K562 (cell line): ENCODE measurements around the gene PROK2. TPM values are rescaled to one million over a fixed set of nuclear protein-coding genes. Genes with fewer than 3 reads are reported as not detected.

Source experiments
- CCAR2 ChIP-seq: fragments of 200-400 bp; formaldehyde crosslinking; IDR thresholded peaks from 2 replicates; pipeline ENCODE4 v1.6.1; 2017; ENCODE audit warnings: mild to moderate bottlenecking, low read depth, low read length
- IFI16 ChIP-seq: fragments of 250-450 bp; sonication (Bioruptor Pico); IDR thresholded peaks from 2 replicates; pipeline ENCODE4 v2.1.2; 2022; ENCODE audit warnings: mild to moderate bottlenecking, inconsistent platforms
- JUND ChIP-seq, 2 experiments: IDR thresholded peaks; 2 replicates in 1 of 2; 3 replicates in 1 of 2; pipeline ENCODE4 v1.6.1; 2011; ENCODE audit warnings: borderline replicate concordance in 2 of 2, low read depth in 2 of 2, low read length in 2 of 2, improper control_type of control experiment in 1 of 2, missing biosample characterization in 1 of 2, missing genetic modification characterization in 1 of 2, missing genetic modification reagents in 1 of 2
- POLR2G ChIP-seq: fragments of 200-400 bp; formaldehyde crosslinking; IDR thresholded peaks from 2 replicates; pipeline ENCODE4 v1.6.1; 2017; ENCODE audit warnings: low read depth, mild to moderate bottlenecking, antibody characterized with exemption, low read length, moderate library complexity
- SPI1 ChIP-seq: IDR thresholded peaks from 2 replicates; pipeline ENCODE4 v1.6.1; 2011; ENCODE audit warnings: low read depth, low read length, control low read depth, borderline replicate concordance
- TAL1 ChIP-seq: fragments of 450-650 bp; IDR thresholded peaks from 2 replicates; pipeline ENCODE4 v1.6.1; 2016; ENCODE audit warnings: mild to moderate bottlenecking
- TCF3 ChIP-seq: sonication (generic); formaldehyde crosslinking; IDR thresholded peaks from 2 replicates; pipeline ENCODE4 v1.4.0; 2020; ENCODE audit warnings: mild to moderate bottlenecking, missing genetic modification reagents
- ZC3H4 ChIP-seq: sonication (generic); formaldehyde crosslinking; IDR thresholded peaks from 2 replicates; pipeline ENCODE4 v1.9.0; 2021; ENCODE audit warnings: missing genetic modification reagents, borderline replicate concordance
- ZKSCAN8 ChIP-seq: fragments of 200-800 bp; sonication (Bioruptor generic); IDR thresholded peaks from 2 replicates; pipeline ENCODE4 v1.6.1; 2016; ENCODE audit warnings: missing genetic modification characterization, missing compliant biosample characterization
- ZNF140 ChIP-seq: fragments of 250-450 bp; sonication (Bioruptor Pico); IDR thresholded peaks from 2 replicates; pipeline ENCODE4 v1.8.0; 2021; ENCODE audit warnings: moderate library complexity, mild to moderate bottlenecking, inconsistent platforms
- ZNF589 ChIP-seq: fragments of 200-800 bp; sonication (Bioruptor generic); IDR thresholded peaks from 2 replicates; pipeline ENCODE4 v1.6.1; 2016; ENCODE audit warnings: low read depth, missing genetic modification characterization, missing compliant biosample characterization
- ZNF717 ChIP-seq: fragments of 250-450 bp; sonication (Bioruptor Pico); IDR thresholded peaks from 2 replicates; pipeline ENCODE4 v1.5.0; 2021
- polyA plus RNA-seq, 8 experiments: library from polyadenylated mRNA; depleted of rRNA in 4 of 8; stranded (reverse) in 5 of 8; unstranded in 3 of 8; fragments of >200 nt; fragmentation: Nextera tagmentation in 2 of 8; fragmentation: Illumina TruSeq in 1 of 8; extraction: Ambion mirVana in 2 of 8; extraction: Trizol in 1 of 8; gene quantifications; 2 replicates each; pipeline versions ENCODE4 v1.2.1 to v1.2.3, GENCODE V29; 2011 to 2014; ENCODE audit warnings: inconsistent platforms in 1 of 8, missing spikeins in 1 of 8
- total RNA-seq, 7 experiments: library from RNA; depleted of rRNA in 6 of 7; stranded (reverse); fragments of >200 nt in 6 of 7; fragmentation: Illumina TruSeq in 2 of 7; extraction: Trizol in 2 of 7; gene quantifications; 2 replicates each; pipeline versions ENCODE4 v1.2.1 to v1.2.3, GENCODE V29; 2011 to 2021; ENCODE audit warnings: low replicate concordance in 1 of 7
- TF ChIP-seq, protein P1 (sequence below): fragments of 150-350 bp; conservative IDR thresholded peaks from 2 replicates; pipeline ENCODE4 v1.6.1; 2014; ENCODE audit warnings: low read length
- TF ChIP-seq, protein P2 (sequence below), 2 experiments: IDR thresholded peaks in 1 of 2; conservative IDR thresholded peaks in 1 of 2; 2 replicates each; pipeline ENCODE4 v1.6.1; 2016; ENCODE audit warnings: low read depth in 2 of 2, mild to moderate bottlenecking in 1 of 2, missing compliant biosample characterization in 1 of 2, missing genetic modification characterization in 1 of 2, moderate library complexity in 1 of 2

Gene PROK2
- total and polyA plus RNA-seq, 9 of the 15 experiments (the other 6 are each of a cell fraction or from before 2014, with no cell fraction given): 0.07 to 0.13 TPM; not detected in 7

DNA sequence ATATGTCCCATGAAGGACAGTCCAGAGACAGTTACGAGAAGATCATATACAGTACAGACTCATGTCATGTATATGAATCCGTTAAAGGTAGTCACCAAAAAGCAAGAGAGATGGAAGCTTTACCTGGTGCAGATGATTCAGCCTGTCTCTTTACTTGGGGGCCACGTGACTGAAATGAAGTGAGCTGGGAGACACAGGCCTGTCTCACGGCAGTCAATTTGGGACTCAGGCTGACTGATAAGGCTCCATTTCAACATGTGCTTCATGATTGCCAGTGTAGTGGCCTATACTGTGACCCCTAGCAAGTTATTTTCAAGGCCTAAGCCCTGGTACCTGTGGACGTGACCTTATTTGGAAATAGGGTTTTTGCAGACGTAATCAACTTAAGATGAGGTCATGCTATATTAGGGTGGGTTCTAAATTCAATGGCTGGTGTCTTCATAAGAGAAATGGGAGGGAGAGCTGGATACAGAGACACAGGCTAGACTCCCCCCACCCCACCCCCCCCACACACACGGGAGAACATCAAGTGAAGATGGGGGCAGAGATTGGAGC is 3.0 kb upstream of the PROK2 start (continued):
- TF ChIP-seq IFI16 (no peak), JUND (IDR thresholded peaks at IDR 0.05; ENCODE audit: borderline replicate concordance, low read depth, low read length) (peak; percentile 10; the same call in 1 of the 2 replicates), JUND (tag; IDR thresholded peaks at IDR 0.05; ENCODE audit: borderline replicate concordance, low read depth, low read length) (peak; percentile 34; the same call in 1 of the 3 replicates), ZNF589 (CRISPR knock-in tag) (no peak), TCF3 (CRISPR knock-in tag) (peak; percentile 54), POLR2G (no peak), TAL1 (no peak), SPI1 (no peak), ZNF140 (CRISPR knock-in tag) (no peak), CCAR2 (no peak), ZKSCAN8 (CRISPR knock-in tag) (no peak), ZNF717 (CRISPR knock-in tag) (no peak), ZC3H4 (CRISPR knock-in tag) (no peak)
- TF ChIP-seq, protein P1, sequence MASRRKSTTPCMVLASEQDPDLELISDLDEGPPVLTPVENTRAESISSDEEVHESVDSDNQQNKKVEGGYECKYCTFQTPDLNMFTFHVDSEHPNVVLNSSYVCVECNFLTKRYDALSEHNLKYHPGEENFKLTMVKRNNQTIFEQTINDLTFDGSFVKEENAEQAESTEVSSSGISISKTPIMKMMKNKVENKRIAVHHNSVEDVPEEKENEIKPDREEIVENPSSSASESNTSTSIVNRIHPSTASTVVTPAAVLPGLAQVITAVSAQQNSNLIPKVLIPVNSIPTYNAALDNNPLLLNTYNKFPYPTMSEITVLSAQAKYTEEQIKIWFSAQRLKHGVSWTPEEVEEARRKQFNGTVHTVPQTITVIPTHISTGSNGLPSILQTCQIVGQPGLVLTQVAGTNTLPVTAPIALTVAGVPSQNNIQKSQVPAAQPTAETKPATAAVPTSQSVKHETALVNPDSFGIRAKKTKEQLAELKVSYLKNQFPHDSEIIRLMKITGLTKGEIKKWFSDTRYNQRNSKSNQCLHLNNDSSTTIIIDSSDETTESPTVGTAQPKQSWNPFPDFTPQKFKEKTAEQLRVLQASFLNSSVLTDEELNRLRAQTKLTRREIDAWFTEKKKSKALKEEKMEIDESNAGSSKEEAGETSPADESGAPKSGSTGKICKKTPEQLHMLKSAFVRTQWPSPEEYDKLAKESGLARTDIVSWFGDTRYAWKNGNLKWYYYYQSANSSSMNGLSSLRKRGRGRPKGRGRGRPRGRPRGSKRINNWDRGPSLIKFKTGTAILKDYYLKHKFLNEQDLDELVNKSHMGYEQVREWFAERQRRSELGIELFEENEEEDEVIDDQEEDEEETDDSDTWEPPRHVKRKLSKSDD: no peak
- TF ChIP-seq, protein P2, sequence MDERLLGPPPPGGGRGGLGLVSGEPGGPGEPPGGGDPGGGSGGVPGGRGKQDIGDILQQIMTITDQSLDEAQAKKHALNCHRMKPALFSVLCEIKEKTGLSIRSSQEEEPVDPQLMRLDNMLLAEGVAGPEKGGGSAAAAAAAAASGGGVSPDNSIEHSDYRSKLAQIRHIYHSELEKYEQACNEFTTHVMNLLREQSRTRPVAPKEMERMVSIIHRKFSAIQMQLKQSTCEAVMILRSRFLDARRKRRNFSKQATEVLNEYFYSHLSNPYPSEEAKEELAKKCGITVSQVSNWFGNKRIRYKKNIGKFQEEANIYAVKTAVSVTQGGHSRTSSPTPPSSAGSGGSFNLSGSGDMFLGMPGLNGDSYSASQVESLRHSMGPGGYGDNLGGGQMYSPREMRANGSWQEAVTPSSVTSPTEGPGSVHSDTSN (CRISPR knock-in tag; IDR thresholded peaks at IDR 0.05; ENCODE audit: low read depth): no peak
- TF ChIP-seq, protein P2 (tag; conservative IDR thresholded peaks at IDR 0.05; ENCODE audit: low read depth): 0 out of 2 replicates have a peak, but pooled peaks have one; percentile 10
